Measurements from ENCODE around the gene ZCWPW2. TPM values are rescaled to one million over a fixed set of nuclear protein-coding genes. Genes with fewer than 3 reads are reported as not detected.

Gene ZCWPW2, protein sequence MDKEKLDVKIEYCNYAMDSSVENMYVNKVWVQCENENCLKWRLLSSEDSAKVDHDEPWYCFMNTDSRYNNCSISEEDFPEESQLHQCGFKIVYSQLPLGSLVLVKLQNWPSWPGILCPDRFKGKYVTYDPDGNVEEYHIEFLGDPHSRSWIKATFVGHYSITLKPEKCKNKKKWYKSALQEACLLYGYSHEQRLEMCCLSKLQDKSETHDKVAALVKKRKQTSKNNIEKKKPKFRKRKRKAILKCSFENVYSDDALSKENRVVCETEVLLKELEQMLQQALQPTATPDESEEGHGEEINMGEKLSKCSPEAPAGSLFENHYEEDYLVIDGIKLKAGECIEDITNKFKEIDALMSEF
- 0.28 TPM for polyA plus RNA-seq (2013, experiment 1 of 2)
- 0.41 TPM for polyA plus RNA-seq (2013, experiment 2 of 2)

GRCh38 chr3:28348629-28349468, at the start of gene ZCWPW2, which contains the start of gene AZI2:
Gene ZCWPW2 (plus strand): TSS chr3:28348721. CDS start chr3:28413069, 64,348 bp downstream.
Gene AZI2 (minus strand): TSS chr3:28348824. CDS start chr3:28340617, 8,207 bp downstream.
- Histone ChIP-seq H3K27me3 (ENCODE audit: insufficient read depth, low read length, poor library complexity) (no peaks in the 10 kb centered on the region), H3K9ac (ENCODE audit: low read length) (peak within 1 kb of the TSS; percentile 91), H3K79me1 (ENCODE audit: low read length) (peaks cover 4% of the 10 kb centered on the region), H2AK5ac (ENCODE audit: low read length) (no peak within 1 kb of the TSS), H3K27ac (ENCODE audit: low read depth, low read length) (peak within 1 kb of the TSS; percentile 91), H3K36me3 (ENCODE audit: control insufficient read depth, insufficient read depth, low read length) (no peaks in the 10 kb centered on the region), H3K18ac (ENCODE audit: low read length) (peak within 1 kb of the TSS; percentile 9), H3K4me3 (ENCODE audit: low read length) (peak within 1 kb of the TSS; percentile 85), H3K56ac (ENCODE audit: low read length) (peak within 1 kb of the TSS; percentile 94), H3K4me2 (ENCODE audit: low read length) (peak within 1 kb of the TSS; percentile 67), H2BK120ac (ENCODE audit: low read depth, low read length) (no peak within 1 kb of the TSS), H3K4ac (ENCODE audit: low read depth, low read length) (peak within 1 kb of the TSS; percentile 8), H2BK5ac (ENCODE audit: low read length) (peak within 1 kb of the TSS; percentile 53), H3K79me2 (ENCODE audit: control insufficient read depth, insufficient read depth, low read length) (peaks cover 15% of the 10 kb centered on the region), H4K5ac (ENCODE audit: low read length) (no peak within 1 kb of the TSS), H2BK15ac (replicated peaks; ENCODE audit: low read depth) (no peak within 1 kb of the TSS), H3K23ac (ENCODE audit: low read length) (peak within 1 kb of the TSS; percentile 19), H4K8ac (ENCODE audit: low read depth, low read length) (no peak within 1 kb of the TSS), H3K4me1 (ENCODE audit: control insufficient read depth, low read depth, low read length) (peaks cover 1% of the 10 kb centered on the region)
- WGBS (ENCODE audit: extremely low coverage, insufficient coverage, low lambda C conversion rate): no CpG with 5 or more reads among the region's 83 CpGs
- DNase-seq: peak; percentile 98

- Histone ChIP-seq H3K18ac (ENCODE audit: low read length) (no peak overlapping the region), H3K79me1 (ENCODE audit: low read length) (no peaks in the 10 kb centered on the region), H3K9ac (ENCODE audit: low read length) (no peak overlapping the region), H3K36me3 (ENCODE audit: control insufficient read depth, insufficient read depth, low read length) (no peaks in the 10 kb centered on the region), H3K27ac (ENCODE audit: low read depth, low read length) (no peak overlapping the region), H3K4ac (ENCODE audit: low read depth, low read length) (no peak overlapping the region), H2BK5ac (ENCODE audit: low read length) (no peak overlapping the region), H3K4me1 (ENCODE audit: control insufficient read depth, low read depth, low read length) (no peaks in the 10 kb centered on the region), H3K4me2 (ENCODE audit: low read length) (no peak overlapping the region), H3K23ac (ENCODE audit: low read length) (no peak overlapping the region), H4K8ac (ENCODE audit: low read depth, low read length) (no peak overlapping the region), H2AK5ac (ENCODE audit: low read length) (no peak overlapping the region), H3K4me3 (ENCODE audit: low read length) (no peak overlapping the region), H4K5ac (ENCODE audit: low read length) (no peak overlapping the region), H2BK15ac (replicated peaks; ENCODE audit: low read depth) (no peak overlapping the region), H3K79me2 (ENCODE audit: control insufficient read depth, insufficient read depth, low read length) (no peaks in the 10 kb centered on the region), H2BK120ac (ENCODE audit: low read depth, low read length) (no peak overlapping the region), H3K56ac (ENCODE audit: low read length) (no peak overlapping the region), H3K27me3 (ENCODE audit: insufficient read depth, low read length, poor library complexity) (no peaks in the 10 kb centered on the region)
- no CpG with 5 or more reads among the region's 1 CpG for WGBS (ENCODE audit: extremely low coverage, insufficient coverage, low lambda C conversion rate)
- no peak for DNase-seq
These were observed 48.8 kb upstream of the ZCWPW2 start for GRCh38 chr3:28299705-28300104.

- no peaks in the 10 kb centered on the region for H3K79me1 ChIP-seq (ENCODE audit: low read length)
These were observed 48.1 kb upstream of the ZCWPW2 start for GRCh38 chr3:28300345-28300962.

DNA sequence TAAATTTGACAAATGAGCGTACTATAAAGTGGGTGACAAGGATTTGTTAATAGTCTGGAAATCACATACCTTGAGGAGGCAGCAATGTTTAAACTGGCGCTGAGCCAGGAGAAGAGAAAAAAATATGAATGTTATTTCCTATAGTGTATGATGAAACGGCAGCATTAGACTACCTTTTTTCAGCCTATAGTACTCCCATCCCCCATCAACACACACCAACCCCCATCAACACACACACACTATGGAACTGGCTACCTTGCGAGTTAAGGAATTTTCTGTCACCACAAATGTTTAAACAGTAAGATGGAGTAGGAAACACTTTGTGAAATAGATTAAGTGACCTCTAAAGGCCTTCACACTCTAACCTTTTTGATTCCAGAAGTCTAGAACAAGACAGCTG, 46.8 kb upstream of the ZCWPW2 start:
- DNase-seq: no peak

More at GRCh38 chr3:28300345-28300962, 48.1 kb upstream of the ZCWPW2 start:
- H3K4me1 ChIP-seq (ENCODE audit: control insufficient read depth, low read depth, low read length): no peaks in the 10 kb centered on the region
- H2AK5ac ChIP-seq (ENCODE audit: low read length): no peak overlapping the region
- no peak overlapping the region for H3K27ac ChIP-seq (ENCODE audit: low read depth, low read length)
- H3K27me3 ChIP-seq (ENCODE audit: insufficient read depth, low read length, poor library complexity): no peaks in the 10 kb centered on the region
- WGBS (ENCODE audit: extremely low coverage, insufficient coverage, low lambda C conversion rate): no CpG with 5 or more reads among the region's 5 CpGs
- no peak overlapping the region for H3K4ac ChIP-seq (ENCODE audit: low read depth, low read length)
- H2BK5ac ChIP-seq (ENCODE audit: low read length): no peak overlapping the region
- no peak overlapping the region for H2BK120ac ChIP-seq (ENCODE audit: low read depth, low read length)
- H3K79me2 ChIP-seq (ENCODE audit: control insufficient read depth, insufficient read depth, low read length): no peaks in the 10 kb centered on the region
- no peak overlapping the region for H3K56ac ChIP-seq (ENCODE audit: low read length)
- no peak overlapping the region for H4K8ac ChIP-seq (ENCODE audit: low read depth, low read length)
- H3K36me3 ChIP-seq (ENCODE audit: control insufficient read depth, insufficient read depth, low read length): no peaks in the 10 kb centered on the region
- no peak overlapping the region for H3K4me2 ChIP-seq (ENCODE audit: low read length)
- no peak overlapping the region for H4K5ac ChIP-seq (ENCODE audit: low read length)
- H3K9ac ChIP-seq (ENCODE audit: low read length): no peak overlapping the region
- H3K18ac ChIP-seq (ENCODE audit: low read length): no peak overlapping the region
- H3K4me3 ChIP-seq (ENCODE audit: low read length): no peak overlapping the region
- no peak overlapping the region for H3K23ac ChIP-seq (ENCODE audit: low read length)
- no peak overlapping the region for H2BK15ac ChIP-seq (replicated peaks; ENCODE audit: low read depth)
- no peak for DNase-seq

GRCh38 chr3:28308196-28308595, 40.3 kb upstream of the ZCWPW2 start:
- Histone ChIP-seq H2BK5ac (ENCODE audit: low read length) (no peak overlapping the region), H3K23ac (ENCODE audit: low read length) (no peak overlapping the region), H3K27ac (ENCODE audit: low read depth, low read length) (no peak overlapping the region), H3K4me1 (ENCODE audit: control insufficient read depth, low read depth, low read length) (no peaks in the 10 kb centered on the region), H3K56ac (ENCODE audit: low read length) (no peak overlapping the region), H3K18ac (ENCODE audit: low read length) (no peak overlapping the region), H3K4me3 (ENCODE audit: low read length) (no peak overlapping the region), H3K4me2 (ENCODE audit: low read length) (no peak overlapping the region), H2BK15ac (replicated peaks; ENCODE audit: low read depth) (no peak overlapping the region), H3K79me1 (ENCODE audit: low read length) (no peaks in the 10 kb centered on the region), H3K27me3 (ENCODE audit: insufficient read depth, low read length, poor library complexity) (no peaks in the 10 kb centered on the region), H2BK120ac (ENCODE audit: low read depth, low read length) (no peak overlapping the region), H3K79me2 (ENCODE audit: control insufficient read depth, insufficient read depth, low read length) (no peaks in the 10 kb centered on the region), H4K5ac (ENCODE audit: low read length) (no peak overlapping the region), H3K4ac (ENCODE audit: low read depth, low read length) (no peak overlapping the region), H3K36me3 (ENCODE audit: control insufficient read depth, insufficient read depth, low read length) (no peaks in the 10 kb centered on the region), H3K9ac (ENCODE audit: low read length) (no peak overlapping the region), H2AK5ac (ENCODE audit: low read length) (no peak overlapping the region), H4K8ac (ENCODE audit: low read depth, low read length) (no peak overlapping the region)
- no peak for DNase-seq
- no CpG with 5 or more reads among the region's 3 CpGs for WGBS (ENCODE audit: extremely low coverage, insufficient coverage, low lambda C conversion rate)

More for the DNA sequence above, 46.8 kb upstream of the ZCWPW2 start:
- Histone ChIP-seq H2BK5ac (ENCODE audit: low read length) (no peak overlapping the region), H2AK5ac (ENCODE audit: low read length) (no peak overlapping the region), H3K4ac (ENCODE audit: low read depth, low read length) (no peak overlapping the region), H3K36me3 (ENCODE audit: control insufficient read depth, insufficient read depth, low read length) (no peaks in the 10 kb centered on the region), H3K56ac (ENCODE audit: low read length) (no peak overlapping the region), H4K5ac (ENCODE audit: low read length) (no peak overlapping the region), H3K27me3 (ENCODE audit: insufficient read depth, low read length, poor library complexity) (no peaks in the 10 kb centered on the region), H3K4me3 (ENCODE audit: low read length) (no peak overlapping the region), H3K4me2 (ENCODE audit: low read length) (no peak overlapping the region), H4K8ac (ENCODE audit: low read depth, low read length) (no peak overlapping the region), H3K79me1 (ENCODE audit: low read length) (no peaks in the 10 kb centered on the region), H3K27ac (ENCODE audit: low read depth, low read length) (no peak overlapping the region), H3K79me2 (ENCODE audit: control insufficient read depth, insufficient read depth, low read length) (no peaks in the 10 kb centered on the region), H2BK15ac (replicated peaks; ENCODE audit: low read depth) (no peak overlapping the region), H3K4me1 (ENCODE audit: control insufficient read depth, low read depth, low read length) (no peaks in the 10 kb centered on the region), H3K9ac (ENCODE audit: low read length) (no peak overlapping the region), H3K23ac (ENCODE audit: low read length) (no peak overlapping the region), H3K18ac (ENCODE audit: low read length) (no peak overlapping the region), H2BK120ac (ENCODE audit: low read depth, low read length) (no peak overlapping the region)
- WGBS (ENCODE audit: extremely low coverage, insufficient coverage, low lambda C conversion rate): no CpG with 5 or more reads among the region's 4 CpGs
